Measurements from ENCODE around the gene TRUB1.
A peak's percentile ranks its signal among the peaks of the same experiment; 100 is the strongest.
"Not testable (repeated sequence)": the region's sequence is repeated elsewhere in the genome, so short reads cannot be mapped to it uniquely, and the experiment has no call there.

The TRUB1 gene

DNA sequence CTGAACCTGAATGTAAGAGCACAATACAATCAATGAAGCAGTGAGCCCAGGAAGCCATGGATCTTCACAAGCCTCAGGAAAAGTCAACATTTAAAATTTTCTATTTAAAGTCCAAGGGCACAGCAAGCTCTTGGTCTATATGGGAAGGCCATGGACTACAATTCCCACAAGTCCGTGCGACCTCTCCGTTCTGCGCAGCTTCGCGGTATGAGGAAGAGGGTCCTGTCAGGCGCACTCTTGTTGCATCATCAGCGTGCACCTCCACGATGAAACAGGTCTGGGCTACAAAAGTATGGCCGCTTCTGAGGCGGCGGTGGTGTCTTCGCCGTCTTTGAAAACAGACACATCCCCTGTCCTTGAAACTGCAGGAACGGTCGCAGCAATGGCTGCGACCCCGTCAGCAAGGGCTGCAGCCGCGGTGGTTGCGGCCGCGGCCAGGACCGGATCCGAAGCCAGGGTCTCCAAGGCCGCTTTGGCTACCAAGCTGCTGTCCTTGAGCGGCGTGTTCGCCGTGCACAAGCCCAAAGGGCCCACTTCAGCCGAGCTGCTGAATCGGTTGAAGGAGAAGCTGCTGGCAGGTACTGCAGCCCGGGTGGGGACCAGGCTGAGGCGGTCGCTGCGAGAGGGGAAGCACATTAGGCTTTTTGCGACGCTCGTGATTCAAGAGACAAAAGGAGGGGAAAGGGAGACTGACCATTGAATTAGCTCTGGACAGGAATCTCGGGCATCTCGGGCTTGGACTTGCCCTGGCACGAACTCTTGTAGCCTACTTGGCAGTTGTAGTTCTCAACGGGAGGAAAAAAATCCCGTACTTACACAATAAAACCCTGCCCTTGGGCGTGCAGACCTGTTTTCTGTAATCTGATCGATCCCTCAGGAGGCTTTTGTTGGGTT, at the start of gene TRUB1:
TRUB1 (plus strand) TSS at position 234 of the 894 bp plus-strand sequence; CDS start at position 293, 59 bp downstream.
- peak within 1 kb of the TSS; percentile 100 for H3K4me3 ChIP-seq (ENCODE audit: low read depth, low read length)
- TF ChIP-seq, protein P1, sequence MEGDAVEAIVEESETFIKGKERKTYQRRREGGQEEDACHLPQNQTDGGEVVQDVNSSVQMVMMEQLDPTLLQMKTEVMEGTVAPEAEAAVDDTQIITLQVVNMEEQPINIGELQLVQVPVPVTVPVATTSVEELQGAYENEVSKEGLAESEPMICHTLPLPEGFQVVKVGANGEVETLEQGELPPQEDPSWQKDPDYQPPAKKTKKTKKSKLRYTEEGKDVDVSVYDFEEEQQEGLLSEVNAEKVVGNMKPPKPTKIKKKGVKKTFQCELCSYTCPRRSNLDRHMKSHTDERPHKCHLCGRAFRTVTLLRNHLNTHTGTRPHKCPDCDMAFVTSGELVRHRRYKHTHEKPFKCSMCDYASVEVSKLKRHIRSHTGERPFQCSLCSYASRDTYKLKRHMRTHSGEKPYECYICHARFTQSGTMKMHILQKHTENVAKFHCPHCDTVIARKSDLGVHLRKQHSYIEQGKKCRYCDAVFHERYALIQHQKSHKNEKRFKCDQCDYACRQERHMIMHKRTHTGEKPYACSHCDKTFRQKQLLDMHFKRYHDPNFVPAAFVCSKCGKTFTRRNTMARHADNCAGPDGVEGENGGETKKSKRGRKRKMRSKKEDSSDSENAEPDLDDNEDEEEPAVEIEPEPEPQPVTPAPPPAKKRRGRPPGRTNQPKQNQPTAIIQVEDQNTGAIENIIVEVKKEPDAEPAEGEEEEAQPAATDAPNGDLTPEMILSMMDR (IDR thresholded peaks at IDR 0.05; ENCODE audit: borderline replicate concordance, insufficient read depth, low read depth, low read length) = no peak

DNA sequence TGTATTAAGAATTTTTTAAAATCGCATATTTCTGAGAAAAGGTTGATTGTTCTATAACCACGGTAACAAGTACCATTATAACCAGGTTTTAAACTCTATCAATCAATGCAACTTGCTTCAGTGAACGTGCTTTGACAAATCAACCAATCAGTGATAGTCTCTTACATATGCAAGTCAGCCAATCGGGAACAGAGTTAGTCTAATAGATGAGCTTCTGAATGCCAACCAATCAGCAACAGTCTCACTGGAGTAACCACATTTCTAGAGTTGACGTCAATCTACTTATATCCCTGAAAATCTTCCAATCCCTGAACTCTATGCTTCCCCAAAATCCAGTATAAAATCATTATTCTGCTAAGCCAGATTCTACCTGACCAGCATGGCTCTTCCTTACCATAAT, 44.7 kb upstream of the TRUB1 start:
- H3K4me3 ChIP-seq (ENCODE audit: low read depth, low read length) = no peak overlapping the region
- TF ChIP-seq, protein P1 (IDR thresholded peaks at IDR 0.05; ENCODE audit: borderline replicate concordance, insufficient read depth, low read depth, low read length) = no peak

DNA sequence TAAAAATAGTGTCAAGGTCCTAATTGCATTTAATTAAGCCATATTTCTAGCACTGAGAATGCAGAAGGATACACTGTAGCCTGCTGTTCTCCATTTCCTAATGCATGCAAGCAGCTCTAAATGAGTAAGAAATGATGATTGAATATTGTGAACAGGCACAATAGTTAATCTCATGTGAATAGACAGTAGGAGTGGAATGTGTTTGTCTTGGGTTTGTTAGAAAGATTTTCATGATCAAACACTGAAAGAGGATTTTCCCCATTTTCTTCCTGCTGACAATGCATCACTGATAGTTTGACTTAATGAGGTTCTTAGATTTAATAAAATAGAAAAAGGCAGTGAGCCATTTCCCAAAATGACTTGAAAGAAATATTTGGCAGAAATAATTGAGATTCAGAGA, 43.1 kb upstream of the TRUB1 start:
- no peak overlapping the region for H3K4me3 ChIP-seq (ENCODE audit: low read depth, low read length)
- TF ChIP-seq, protein P1 (IDR thresholded peaks at IDR 0.05; ENCODE audit: borderline replicate concordance, insufficient read depth, low read depth, low read length) = no peak

DNA sequence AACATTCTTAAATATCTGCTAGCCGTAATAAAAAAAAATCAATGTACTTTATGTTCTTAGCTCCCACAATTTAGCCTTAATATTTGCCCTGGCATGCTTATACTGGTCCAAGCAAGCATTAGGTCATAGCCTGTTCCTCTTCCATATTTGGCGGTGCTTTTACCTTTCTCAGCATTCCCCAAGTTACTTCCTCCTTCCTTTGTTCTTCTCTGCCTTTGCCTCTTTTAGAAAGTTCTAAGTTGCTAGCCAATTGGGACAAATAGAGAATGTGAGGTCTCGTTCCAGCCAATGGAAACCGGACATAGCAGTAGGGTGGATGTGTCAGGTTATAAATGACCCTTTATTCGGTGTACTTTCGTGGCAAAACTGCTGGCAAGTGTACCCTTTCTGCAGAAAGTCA, 41.0 kb upstream of the TRUB1 start:
- H3K4me3 ChIP-seq (ENCODE audit: low read depth, low read length) = not testable (repeated sequence)

DNA sequence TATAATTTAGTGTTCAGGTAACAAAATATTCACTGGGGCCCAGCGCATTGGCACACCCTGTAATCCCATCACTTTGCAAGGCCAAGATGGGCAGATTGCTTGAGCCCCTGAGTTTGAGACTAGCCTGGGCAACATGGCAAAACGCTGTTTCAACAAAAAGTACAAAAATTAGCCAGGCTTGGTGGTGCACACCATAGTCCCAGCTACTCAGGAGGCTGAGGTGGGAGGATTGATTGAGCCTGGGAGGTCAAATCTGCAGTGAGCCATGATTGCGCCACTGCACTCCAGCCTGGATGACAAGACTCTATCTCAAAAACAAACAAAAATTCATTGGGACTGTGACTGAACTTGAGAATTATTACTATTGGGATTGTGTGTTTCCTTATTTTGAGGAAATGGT, 40.4 kb upstream of the TRUB1 start:
- no peak overlapping the region for H3K4me3 ChIP-seq (ENCODE audit: low read depth, low read length)
- TF ChIP-seq, protein P1 (IDR thresholded peaks at IDR 0.05; ENCODE audit: borderline replicate concordance, insufficient read depth, low read depth, low read length) = no peak

DNA sequence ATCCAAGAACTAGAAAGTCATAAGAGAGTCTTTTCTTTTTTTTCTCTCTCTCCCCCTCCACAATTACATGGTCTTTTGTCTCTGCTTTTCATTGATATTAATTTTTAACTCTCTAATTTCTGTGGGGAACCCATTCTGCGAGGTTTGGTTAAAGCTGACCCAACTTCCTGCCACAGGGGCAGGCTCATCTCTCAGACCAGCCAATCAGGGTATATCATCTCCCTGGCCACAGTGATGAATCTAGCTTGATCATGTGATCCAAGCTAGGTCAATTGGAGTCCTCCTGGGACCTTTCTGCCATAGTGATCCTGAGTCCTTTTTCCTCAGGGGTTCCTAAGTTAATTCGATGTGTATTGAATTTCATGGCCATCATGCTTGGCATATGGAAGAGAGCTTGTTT, 38.0 kb upstream of the TRUB1 start:
- H3K4me3 ChIP-seq (ENCODE audit: low read depth, low read length) = no peak overlapping the region
- TF ChIP-seq, protein P1 (IDR thresholded peaks at IDR 0.05; ENCODE audit: borderline replicate concordance, insufficient read depth, low read depth, low read length) = no peak

DNA sequence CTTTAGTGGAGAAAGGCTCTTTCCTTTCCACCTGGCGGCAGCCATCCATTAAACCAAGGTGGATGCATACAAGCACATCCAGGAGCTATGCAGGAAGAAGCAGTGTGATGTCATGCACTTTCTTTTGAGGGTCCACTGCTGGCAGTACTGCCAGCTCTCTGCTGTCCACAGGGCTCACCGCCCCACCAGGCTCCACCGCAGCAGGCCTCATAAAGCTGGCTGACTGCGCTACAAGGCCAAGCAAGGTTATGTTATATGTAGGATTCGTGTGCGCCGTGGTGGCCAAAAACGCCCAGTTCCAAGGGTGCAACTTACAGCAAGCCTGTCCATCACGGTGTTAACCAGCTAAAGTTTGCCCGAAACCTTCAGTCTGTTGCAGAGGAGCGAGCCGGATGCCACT, 37.3 kb upstream of the TRUB1 start:
- H3K4me3 ChIP-seq (ENCODE audit: low read depth, low read length) = no peak overlapping the region
- TF ChIP-seq, protein P1 (IDR thresholded peaks at IDR 0.05; ENCODE audit: borderline replicate concordance, insufficient read depth, low read depth, low read length) = no peak

Data from GM12875 (cell line).